NT2/D1 (cell line): Measurements from ENCODE around the gene PKIG.

ENCODE experiments used
- SUZ12 ChIP-seq: IDR thresholded peaks from 2 replicates; pipeline ENCODE4 v1.6.1; 2011; ENCODE audit not compliant: insufficient read length, insufficient read depth; ENCODE audit errors: extremely low read depth
- YY1 ChIP-seq: IDR thresholded peaks from 2 replicates; pipeline ENCODE4 v1.6.1; 2011; ENCODE audit not compliant: insufficient read length, insufficient read depth
- ZNF274 ChIP-seq: IDR thresholded peaks from 2 replicates; pipeline ENCODE4 v1.6.1; 2011; ENCODE audit warnings: mild to moderate bottlenecking, low read depth, low read length

GRCh38 chr20:44600758-44601201 is 18.4 kb downstream of the PKIG start:
- TF ChIP-seq SUZ12 (no peak), YY1 (no peak), ZNF274 (no peak)
